ENCODE measurements around the gene HPCA.

The HPCA gene

GRCh38 chr1:32886004-32886827 lies at the start of gene HPCA:
Gene HPCA (plus strand): TSS chr1:32886491. CDS start chr1:32888899, 2,408 bp downstream.
- peak; percentile 19 for DNase-seq

GRCh38 chr1:32848354-32849063 lies 37.8 kb upstream of the HPCA start:
- peak; percentile 42 for DNase-seq

- no peak for DNase-seq
Measured at GRCh38 chr1:32855861-32856617, 30.3 kb upstream of the HPCA start.

GRCh38 chr1:32858136-32858535 lies 28.2 kb upstream of the HPCA start:
- no peak for DNase-seq

- no peak for DNase-seq
Measured at GRCh38 chr1:32858791-32859190, 27.5 kb upstream of the HPCA start.

- DNase-seq: no peak
Measured at GRCh38 chr1:32859915-32860314, 26.4 kb upstream of the HPCA start.

GRCh38 chr1:32860566-32860965 lies 25.7 kb upstream of the HPCA start:
- DNase-seq: no peak

GRCh38 chr1:32861904-32862695 lies 24.2 kb upstream of the HPCA start:
- DNase-seq: no peak

GRCh38 chr1:32863218-32863880 lies 22.9 kb upstream of the HPCA start:
- DNase-seq: no peak

GRCh38 chr1:32863881-32864245 lies 22.4 kb upstream of the HPCA start:
- DNase-seq: no peak

GRCh38 chr1:32864375-32865019 lies 21.8 kb upstream of the HPCA start:
- no peak for DNase-seq

- no peak for DNase-seq
Measured at GRCh38 chr1:32865639-32866405, 20.5 kb upstream of the HPCA start.

- no peak for DNase-seq
Measured at GRCh38 chr1:32867151-32867550, 19.1 kb upstream of the HPCA start.

GRCh38 chr1:32867671-32868070 lies 18.6 kb upstream of the HPCA start:
- DNase-seq: no peak

GRCh38 chr1:32868085-32868484 lies 18.2 kb upstream of the HPCA start:
- no peak for DNase-seq

GRCh38 chr1:32868806-32869455 lies 17.4 kb upstream of the HPCA start:
- DNase-seq: no peak

- no peak for DNase-seq
Measured at GRCh38 chr1:32869923-32870614, 16.2 kb upstream of the HPCA start.

GRCh38 chr1:32870615-32871363 lies 15.5 kb upstream of the HPCA start, which contains the start of gene FNDC5:
Gene FNDC5 (minus strand): TSS chr1:32870912.
- peak; percentile 31 for DNase-seq
